Left forelimb (tissue), 1 donor: Measurements from ENCODE around the gene FARS2.
"Not testable (repeated sequence)": the region's sequence is repeated elsewhere in the genome, so short reads cannot be mapped to it uniquely, and the experiment has no call there.

Experiments used
- DNase-seq: peaks from one replicate; pipeline ENCODE4 v3.0.0-alpha.2; 2018; ENCODE audit warnings: low spot score

FARS2 gene

GRCh38 chr6:5764401-5764955 lies 503.2 kb downstream of the FARS2 start:
- DNase-seq, result no peak

- DNase-seq, result no peak
These were observed 503.9 kb downstream of the FARS2 start for GRCh38 chr6:5765141-5765760.

- no peak for DNase-seq
These were observed 504.9 kb downstream of the FARS2 start for GRCh38 chr6:5766260-5766659.

- DNase-seq, result no peak
These were observed 506.2 kb downstream of the FARS2 start for GRCh38 chr6:5767471-5767870.

GRCh38 chr6:5771211-5771610 lies 509.9 kb downstream of the FARS2 start:
- DNase-seq, result no peak

- DNase-seq, result no peak
These were observed 510.6 kb downstream of the FARS2 start for GRCh38 chr6:5771759-5772390.

GRCh38 chr6:5772408-5773120 lies 511.3 kb downstream of the FARS2 start:
- DNase-seq, result no peak

GRCh38 chr6:5776104-5776503 lies 514.8 kb downstream of the FARS2 start:
- no peak for DNase-seq

GRCh38 chr6:5776706-5777390 lies 515.5 kb downstream of the FARS2 start:
- DNase-seq, result no peak

GRCh38 chr6:5778317-5778857 lies 517.1 kb downstream of the FARS2 start:
- DNase-seq, result no peak

- DNase-seq, result no peak
These were observed 517.6 kb downstream of the FARS2 start for GRCh38 chr6:5778906-5779305.

- no peak for DNase-seq
These were observed 519.7 kb downstream of the FARS2 start for GRCh38 chr6:5781019-5781418.

- no peak for DNase-seq
These were observed 520.7 kb downstream of the FARS2 start for GRCh38 chr6:5781966-5782556.

- no peak for DNase-seq
These were observed 521.7 kb downstream of the FARS2 start for GRCh38 chr6:5782783-5783547.

GRCh38 chr6:5783584-5784089 lies 522.3 kb downstream of the FARS2 start:
- DNase-seq, result no peak

GRCh38 chr6:5785249-5785648 lies 523.9 kb downstream of the FARS2 start:
- DNase-seq, result no peak

- DNase-seq, result no peak
These were observed 525.1 kb downstream of the FARS2 start for GRCh38 chr6:5786321-5786968.

- no peak for DNase-seq
These were observed 525.8 kb downstream of the FARS2 start for GRCh38 chr6:5786969-5787720.

- not testable (repeated sequence) for DNase-seq
These were observed 528.1 kb downstream of the FARS2 start for GRCh38 chr6:5789426-5789825.
